NT2/D1 (cell line): ENCODE data around the gene CAMK2D.
A peak's percentile ranks its signal among the peaks of the same experiment; 100 is the strongest.

Experiments used
- DNase-seq: peaks from one replicate; pipeline ENCODE4 v3.0.0-alpha.2; 2011; ENCODE audit warnings: low read depth, low spot score
- H3K27me3 ChIP-seq: 2 replicates; pipeline ENCODE4 v1.6.0; 2011; ENCODE audit warnings: mild to moderate bottlenecking; ENCODE audit not compliant: insufficient read length, insufficient read depth
- H3K36me3 ChIP-seq: 2 replicates; pipeline ENCODE4 v1.6.1; 2011; ENCODE audit warnings: mild to moderate bottlenecking, low read length, mixed read lengths; ENCODE audit not compliant: insufficient read depth, insufficient read length
- H3K4me1 ChIP-seq: 2 replicates; pipeline ENCODE4 v1.5.1; 2011; ENCODE audit not compliant: insufficient read depth, insufficient read length
- H3K4me3 ChIP-seq: 2 replicates; pipeline ENCODE4 v1.5.1; 2011; ENCODE audit warnings: low read depth; ENCODE audit not compliant: insufficient read length
- H3K9ac ChIP-seq: 2 replicates; pipeline ENCODE4 v1.6.0; 2011; ENCODE audit warnings: low read depth; ENCODE audit not compliant: insufficient read length
- H3K9me3 ChIP-seq: 2 replicates; pipeline ENCODE4 v1.5.1; 2011; ENCODE audit warnings: mild to moderate bottlenecking, low read length; ENCODE audit not compliant: insufficient read depth
- SUZ12 ChIP-seq: IDR thresholded peaks from 2 replicates; pipeline ENCODE4 v1.6.1; 2011; ENCODE audit not compliant: insufficient read length, insufficient read depth; ENCODE audit errors: extremely low read depth
- YY1 ChIP-seq: IDR thresholded peaks from 2 replicates; pipeline ENCODE4 v1.6.1; 2011; ENCODE audit not compliant: insufficient read length, insufficient read depth
- ZNF274 ChIP-seq: IDR thresholded peaks from 2 replicates; pipeline ENCODE4 v1.6.1; 2011; ENCODE audit warnings: mild to moderate bottlenecking, low read depth, low read length

The CAMK2D gene

GRCh38 chr4:113471146-113471860 is 290.2 kb downstream of the CAMK2D start:
- no peak for DNase-seq
- Histone ChIP-seq H3K9ac (no peak overlapping the region), H3K4me1 (no peaks in the 10 kb centered on the region), H3K4me3 (no peak overlapping the region), H3K36me3 (no peaks in the 10 kb centered on the region), H3K9me3 (peaks cover under 1% of the 10 kb centered on the region; the same call in 1 of the 2 replicates), H3K27me3 (no peaks in the 10 kb centered on the region)
- TF ChIP-seq YY1 = no peak
- no peak for TF ChIP-seq ZNF274
- TF ChIP-seq SUZ12 = no peak

GRCh38 chr4:113469926-113470325 is 291.6 kb downstream of the CAMK2D start:
- H3K9me3 ChIP-seq = no peaks in the 10 kb centered on the region; the same call in 1 of the 2 replicates
- no peak overlapping the region for H3K4me3 ChIP-seq
- no peak for TF ChIP-seq ZNF274
- TF ChIP-seq YY1 = no peak
- TF ChIP-seq SUZ12 = no peak
- no peak overlapping the region for H3K9ac ChIP-seq
- no peak for DNase-seq
- peaks cover 2% of the 10 kb centered on the region for H3K36me3 ChIP-seq
- no peaks in the 10 kb centered on the region for H3K27me3 ChIP-seq
- no peaks in the 10 kb centered on the region for H3K4me1 ChIP-seq

- no peak for TF ChIP-seq SUZ12
- no peak for TF ChIP-seq ZNF274
- TF ChIP-seq YY1 = no peak
- DNase-seq = no peak
- no peaks in the 10 kb centered on the region for H3K27me3 ChIP-seq
- H3K9ac ChIP-seq = no peak overlapping the region
- no peaks in the 10 kb centered on the region for H3K4me1 ChIP-seq
- no peak overlapping the region for H3K4me3 ChIP-seq
- H3K36me3 ChIP-seq = peaks cover 5% of the 10 kb centered on the region
- no peaks in the 10 kb centered on the region; the same call in 1 of the 2 replicates for H3K9me3 ChIP-seq
Measured at GRCh38 chr4:113469023-113469390, 292.5 kb downstream of the CAMK2D start.

GRCh38 chr4:113468165-113469022 is 293.1 kb downstream of the CAMK2D start:
- peak; percentile 77 for DNase-seq
- Histone ChIP-seq H3K9me3 (no peaks in the 10 kb centered on the region; the same call in 1 of the 2 replicates), H3K9ac (no peak overlapping the region), H3K4me3 (no peak overlapping the region), H3K4me1 (no peaks in the 10 kb centered on the region), H3K27me3 (no peaks in the 10 kb centered on the region), H3K36me3 (peaks cover 5% of the 10 kb centered on the region)
- TF ChIP-seq YY1 = no peak

GRCh38 chr4:113467581-113467980 is 294.0 kb downstream of the CAMK2D start:
- DNase-seq = no peak
- H3K4me1 ChIP-seq = no peaks in the 10 kb centered on the region
- no peak overlapping the region for H3K9ac ChIP-seq
- no peak overlapping the region for H3K4me3 ChIP-seq
- TF ChIP-seq YY1 (no peak), ZNF274 (no peak), SUZ12 (no peak)
- H3K9me3 ChIP-seq = no peaks in the 10 kb centered on the region; the same call in 1 of the 2 replicates
- no peaks in the 10 kb centered on the region for H3K27me3 ChIP-seq
- H3K36me3 ChIP-seq = peaks cover 5% of the 10 kb centered on the region

GRCh38 chr4:113462286-113462685 is 299.3 kb downstream of the CAMK2D start:
- Histone ChIP-seq H3K9me3 (no peaks in the 10 kb centered on the region), H3K27me3 (no peaks in the 10 kb centered on the region), H3K4me1 (no peaks in the 10 kb centered on the region), H3K9ac (no peak overlapping the region), H3K36me3 (peaks cover 9% of the 10 kb centered on the region), H3K4me3 (no peak overlapping the region)
- DNase-seq = no peak
- no peak for TF ChIP-seq SUZ12
- no peak for TF ChIP-seq YY1
- no peak for TF ChIP-seq ZNF274

- no peak for DNase-seq
- Histone ChIP-seq H3K36me3 (peaks cover 12% of the 10 kb centered on the region), H3K27me3 (no peaks in the 10 kb centered on the region), H3K9ac (no peak overlapping the region), H3K9me3 (no peaks in the 10 kb centered on the region), H3K4me1 (no peaks in the 10 kb centered on the region), H3K4me3 (no peak overlapping the region)
- TF ChIP-seq SUZ12 = no peak
- no peak for TF ChIP-seq ZNF274
- no peak for TF ChIP-seq YY1
Measured at GRCh38 chr4:113461281-113461680, 300.3 kb downstream of the CAMK2D start.
